Pancreas (tissue), 10 donors: Measurements from ENCODE around the gene CLASP1. TPM values are rescaled to one million over a fixed set of nuclear protein-coding genes. Genes with fewer than 3 reads are reported as not detected.

Experiments
- ATAC-seq, 4 donors: fragments of 200-7000 bp; cut with Tn5 transposase; one replicate each; pipeline versions ENCODE4 v1.8.0 to v1.9.1; 2020; ENCODE audit warnings: mild to moderate bottlenecking in 4 of 4, moderate library complexity in 4 of 4
- DNase-seq, 6 donors: peaks; one replicate each; pipeline ENCODE4 v3.0.0-alpha.2; 2020
- FAIRE-seq: peaks from 2 replicates; lab custom pipeline; 2012; peaks lifted over from hg19 to GRCh38; lab: Jason Lieb, UNC
- H3K27ac ChIP-seq, 4 donors: fragments of 200-600 bp; sonication (generic); 1 replicate in 3 of 4; 2 replicates in 1 of 4; pipeline versions ENCODE4 v1.5.0 to v1.8.0; 2020
- H3K27me3 ChIP-seq, 4 donors: fragments of 200-600 bp; one replicate each; pipeline ENCODE4 v1.8.0; 2021
- H3K36me3 ChIP-seq, 3 donors: fragments of 200-600 bp; sonication (generic) in 1 of 3; one replicate each; pipeline versions ENCODE4 v1.5.0 to v1.8.0; 2020 to 2021
- H3K4me1 ChIP-seq, 3 donors: fragments of 200-600 bp; one replicate each; pipeline ENCODE4 v1.8.0; 2021
- H3K4me3 ChIP-seq, 4 donors: fragments of 200-600 bp; sonication (generic) in 2 of 4; one replicate each; pipeline versions ENCODE4 v1.5.0 to v1.8.0; 2020 to 2021
- H3K9me3 ChIP-seq, 4 donors: fragments of 200-600 bp; one replicate each; pipeline ENCODE4 v1.8.0; 2021
- WGBS, 2 donors: extraction: QIAGEN DNeasy Blood & Tissue Kit; methylation state at CpG; one replicate each; pipeline ENCODE4 v1.1.7; 2013; 5-methylcytosine and 5-hydroxymethylcytosine counted together
- intact Hi-C, 3 donors: fragments of 100-400 bp; cut with DNase I; formaldehyde crosslinking; loops; one replicate each; pipeline versions ENCODE4 v1.11.1 to v1.14.2; 2022
- polyA plus RNA-seq, 2 donors: library from polyadenylated mRNA; stranded (reverse); fragments of 200-250 nt; gene quantifications; one replicate each; pipeline ENCODE4 v1.2.3, GENCODE V29; 2013
- total RNA-seq, 6 donors: library from RNA; stranded (reverse); fragmentation: NEBNext Ultra II Directional in 4 of 6; extraction: Animal tissue kit (Norgen Biotek cat#: 25700) in 4 of 6; gene quantifications; one replicate each; pipeline versions ENCODE4 v1.2.1 to v1.2.4, GENCODE V29; 2021 to 2023
- TF ChIP-seq, protein P1 (sequence below), 4 donors: fragments of 200-600 bp; sonication (generic) in 3 of 4; IDR thresholded peaks; one replicate each; pipeline versions ENCODE4 v1.5.0 to v1.8.0; 2021; ENCODE audit warnings: antibody characterized with exemption in 4 of 4
- donor health status: healthy with polysubstance abuse.
- donor health status: DM: no; HTN: no; CAD: no; lungs with moderate emphysema.
- donor health status: DM: no; HTN: no; CAD: no.
- donor health status: control.
- donor health status: control.
- donor health status: Bipolar disorder and iron deficiency.
- donor health status: DM: yes; HTN: yes; CAD: no.
- donor health status: DM: no; HTN: no; CAD: no.
- donor health status: DM: no; HTN: no; CAD: no.
- donor health status: DM: yes; HTN: yes; CAD: no.

CLASP1 gene
- total and polyA plus RNA-seq, 8 donors: 8.9 to 34.5 (median 21.3) TPM

DNA sequence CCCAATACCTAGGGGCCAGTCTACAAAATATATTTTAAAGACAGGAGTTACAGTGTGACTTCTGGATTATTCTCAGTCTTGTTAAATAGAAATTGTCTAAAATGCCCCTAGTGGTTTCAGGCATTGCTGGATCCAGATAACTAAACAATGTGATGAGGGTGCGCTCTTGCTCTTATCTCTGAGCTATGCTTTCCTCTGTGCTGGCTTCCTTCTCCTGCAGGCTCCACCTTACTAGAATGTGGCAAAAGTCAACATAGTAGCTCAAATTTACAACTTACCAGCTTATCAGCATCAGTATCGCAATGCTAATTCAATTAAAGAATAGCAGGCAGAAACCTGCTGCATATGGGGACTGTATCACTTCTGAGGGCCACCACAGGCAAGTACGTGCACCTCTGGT is 179.9 kb downstream of the CLASP1 start:
- H3K27ac ChIP-seq: no peak overlapping the region
- no peak for DNase-seq
- H3K36me3 ChIP-seq: peaks cover 0 to 24% (median 5%) of the 10 kb centered on the region in 3 donors
- no peak overlapping the region for H3K4me3 ChIP-seq
- no peak for FAIRE-seq
- peaks cover 0 to 3% (median 0%) of the 10 kb centered on the region in 3 donors for H3K4me1 ChIP-seq
- intact Hi-C loops: no loop called here
- WGBS, 2 donors: 95% methylated on average over 3 of the region's 3 CpGs
- TF ChIP-seq, protein P1, sequence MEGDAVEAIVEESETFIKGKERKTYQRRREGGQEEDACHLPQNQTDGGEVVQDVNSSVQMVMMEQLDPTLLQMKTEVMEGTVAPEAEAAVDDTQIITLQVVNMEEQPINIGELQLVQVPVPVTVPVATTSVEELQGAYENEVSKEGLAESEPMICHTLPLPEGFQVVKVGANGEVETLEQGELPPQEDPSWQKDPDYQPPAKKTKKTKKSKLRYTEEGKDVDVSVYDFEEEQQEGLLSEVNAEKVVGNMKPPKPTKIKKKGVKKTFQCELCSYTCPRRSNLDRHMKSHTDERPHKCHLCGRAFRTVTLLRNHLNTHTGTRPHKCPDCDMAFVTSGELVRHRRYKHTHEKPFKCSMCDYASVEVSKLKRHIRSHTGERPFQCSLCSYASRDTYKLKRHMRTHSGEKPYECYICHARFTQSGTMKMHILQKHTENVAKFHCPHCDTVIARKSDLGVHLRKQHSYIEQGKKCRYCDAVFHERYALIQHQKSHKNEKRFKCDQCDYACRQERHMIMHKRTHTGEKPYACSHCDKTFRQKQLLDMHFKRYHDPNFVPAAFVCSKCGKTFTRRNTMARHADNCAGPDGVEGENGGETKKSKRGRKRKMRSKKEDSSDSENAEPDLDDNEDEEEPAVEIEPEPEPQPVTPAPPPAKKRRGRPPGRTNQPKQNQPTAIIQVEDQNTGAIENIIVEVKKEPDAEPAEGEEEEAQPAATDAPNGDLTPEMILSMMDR (IDR thresholded peaks at IDR 0.05): no peak
- H3K27me3 ChIP-seq: no peaks in the 10 kb centered on the region
- ATAC-seq: no peak
- H3K9me3 ChIP-seq: no peaks in the 10 kb centered on the region

DNA sequence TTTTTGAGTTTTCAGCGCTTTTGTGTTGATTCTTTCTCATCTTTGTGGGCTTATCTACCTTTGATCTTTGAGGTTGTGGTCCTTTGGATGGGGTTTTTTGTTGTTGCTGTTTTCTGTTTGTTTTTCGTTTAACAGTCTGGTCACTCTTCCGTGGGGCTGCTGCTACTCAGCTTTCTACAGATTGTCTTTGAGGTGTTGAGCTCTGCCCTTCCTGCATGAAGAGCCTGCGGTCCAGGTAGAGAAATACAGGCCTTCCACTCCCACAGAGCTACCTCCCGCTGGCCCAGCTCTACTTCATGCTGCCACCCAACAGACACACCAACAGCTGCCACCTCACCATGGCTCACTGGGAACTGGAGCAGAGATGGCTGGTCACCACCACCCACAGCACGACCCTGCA is 180.3 kb downstream of the CLASP1 start:
- intact Hi-C loops: no loop called here
- WGBS, 2 donors: 93 to 96% methylated on average over 6 of the region's 6 CpGs
- H3K27me3 ChIP-seq: no peaks in the 10 kb centered on the region

DNA sequence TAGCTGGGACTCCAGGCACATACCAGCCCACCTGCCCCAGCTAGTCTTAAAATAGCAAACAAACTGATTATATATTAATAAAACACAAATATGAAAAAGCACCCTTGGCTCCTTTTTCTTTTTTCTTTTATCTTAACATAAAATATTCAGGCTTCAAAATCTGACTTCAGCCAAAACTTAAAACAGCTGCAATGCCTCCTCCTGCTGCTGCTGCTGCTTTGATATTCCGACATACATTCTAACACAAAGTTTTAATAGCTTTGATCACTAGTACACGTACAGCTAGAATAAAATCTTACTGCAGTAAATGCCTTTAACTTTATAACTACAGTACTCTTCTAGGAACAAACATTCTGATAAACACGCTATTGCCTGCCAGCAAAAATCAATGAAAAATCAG is 190.0 kb downstream of the CLASP1 start:
- TF ChIP-seq, protein P1 (IDR thresholded peaks at IDR 0.05): no peak

More for the DNA sequence above, 180.3 kb downstream of the CLASP1 start:
- TF ChIP-seq, protein P1 (IDR thresholded peaks at IDR 0.05): no peak
- FAIRE-seq (no peak), ATAC-seq (no peak), DNase-seq (no peak)
- Histone ChIP-seq H3K4me1 (peaks cover 0 to 3% (median 0%) of the 10 kb centered on the region in 3 donors), H3K9me3 (no peaks in the 10 kb centered on the region), H3K4me3 (no peak overlapping the region), H3K27ac (no peak overlapping the region), H3K36me3 (peaks cover 0 to 24% (median 5%) of the 10 kb centered on the region in 3 donors)

DNA sequence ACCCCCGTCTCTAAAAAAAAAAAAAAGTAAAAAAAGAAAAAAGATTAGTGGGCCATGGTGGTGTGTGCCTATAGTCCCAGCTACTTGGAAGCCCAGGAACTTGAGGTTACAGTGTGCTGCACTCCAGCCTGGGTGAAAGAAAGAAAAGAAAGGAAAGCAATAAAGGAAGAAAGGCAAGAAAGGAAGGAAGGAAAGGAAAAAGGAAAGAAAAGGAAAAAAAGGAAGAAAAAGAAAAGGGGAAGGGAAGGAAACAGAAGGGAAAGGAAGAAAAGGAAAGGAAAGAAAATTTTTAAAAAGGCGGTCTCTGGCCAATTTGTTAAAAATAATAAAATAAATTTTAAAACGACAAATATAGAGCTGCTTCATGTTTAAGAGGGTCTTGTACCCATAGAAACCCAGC is 192.9 kb downstream of the CLASP1 start:
- 84 to 95% methylated on average over 3 of the region's 3 CpGs for WGBS, 2 donors
- peaks cover 0 to 36% (median 4%) of the 10 kb centered on the region in 3 donors for H3K36me3 ChIP-seq
- no peaks in the 10 kb centered on the region for H3K4me1 ChIP-seq
- no peaks in the 10 kb centered on the region for H3K9me3 ChIP-seq
- no peaks in the 10 kb centered on the region for H3K27me3 ChIP-seq
- intact Hi-C loops: no loop called here
- no peak overlapping the region for H3K27ac ChIP-seq
- TF ChIP-seq, protein P1 (IDR thresholded peaks at IDR 0.05): no peak
- DNase-seq (no peak), FAIRE-seq (no peak), ATAC-seq (no peak)
- H3K4me3 ChIP-seq: no peak overlapping the region

More for the DNA sequence above, 190.0 kb downstream of the CLASP1 start:
- ATAC-seq (no peak), FAIRE-seq (no peak), DNase-seq (no peak)
- no peak overlapping the region for H3K27ac ChIP-seq
- no peaks in the 10 kb centered on the region for H3K9me3 ChIP-seq
- no peak overlapping the region for H3K4me3 ChIP-seq
- H3K4me1 ChIP-seq: no peaks in the 10 kb centered on the region
- WGBS, 2 donors: 66 to 71% methylated on average over 3 of the region's 3 CpGs
- intact Hi-C loops: no loop called here
- H3K27me3 ChIP-seq: no peaks in the 10 kb centered on the region
- peaks cover 0 to 34% (median 4%) of the 10 kb centered on the region in 3 donors for H3K36me3 ChIP-seq

DNA sequence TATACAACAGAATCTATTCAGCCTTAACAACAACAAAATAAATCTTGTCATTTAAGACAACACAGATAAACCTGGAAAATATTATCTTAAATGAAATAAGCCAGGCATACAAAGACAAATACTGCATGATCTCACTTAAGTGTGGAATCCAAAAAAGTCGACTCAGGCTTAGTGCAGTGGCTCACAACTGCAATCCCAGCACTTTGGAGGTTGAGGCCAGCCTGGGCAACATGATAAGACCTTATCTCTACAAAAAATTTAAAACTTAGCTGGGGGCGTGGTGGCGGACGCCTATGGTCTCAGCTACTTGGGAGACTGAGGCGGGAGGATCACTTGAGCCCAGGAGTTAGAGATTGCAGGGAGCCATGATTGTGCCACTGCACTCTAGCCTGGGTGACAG is 193.8 kb downstream of the CLASP1 start:
- no peaks in the 10 kb centered on the region for H3K4me1 ChIP-seq
- no peaks in the 10 kb centered on the region for H3K9me3 ChIP-seq
- DNase-seq: no peak
- H3K27me3 ChIP-seq: no peaks in the 10 kb centered on the region
- peaks cover 0 to 45% (median 4%) of the 10 kb centered on the region in 3 donors for H3K36me3 ChIP-seq
- intact Hi-C loops: no loop called here
- WGBS, 2 donors: 77 to 85% methylated on average over 5 of the region's 5 CpGs
- FAIRE-seq: no peak
- TF ChIP-seq, protein P1 (IDR thresholded peaks at IDR 0.05): no peak
- H3K4me3 ChIP-seq: no peak overlapping the region
- no peak for ATAC-seq
- H3K27ac ChIP-seq: no peak overlapping the region
